Tibial nerve (tissue), 4 donors: Measurements from ENCODE around the gene SPEN. TPM values are rescaled to one million over a fixed set of nuclear protein-coding genes. Genes with fewer than 3 reads are reported as not detected.
"Not testable (repeated sequence)": the region's sequence is repeated elsewhere in the genome, so short reads cannot be mapped to it uniquely, and the experiment has no call there.

Experiments used
- DNase-seq, 2 donors: peaks; one replicate each; pipeline ENCODE4 v3.0.0-alpha.2; 2019; ENCODE audit warnings: low spot score in 2 of 2
- H3K27ac ChIP-seq, 4 donors: fragments of 200-600 bp; sonication (generic) in 3 of 4; one replicate each; pipeline ENCODE4 v1.5.1; 2017 to 2019; ENCODE audit warnings: mild to moderate bottlenecking in 1 of 4
- H3K27me3 ChIP-seq, 2 donors: fragments of 200-600 bp; sonication (generic) in 1 of 2; one replicate each; pipeline versions ENCODE4 v1.5.1 to v1.6.0; 2017 to 2019
- H3K36me3 ChIP-seq, 3 donors: fragments of 200-600 bp; sonication (generic); one replicate each; pipeline ENCODE4 v1.5.1; 2018 to 2019
- H3K4me1 ChIP-seq, 4 donors: fragments of 200-600 bp; sonication (generic) in 3 of 4; one replicate each; pipeline ENCODE4 v1.5.1; 2017 to 2019
- H3K4me3 ChIP-seq, 4 donors: fragments of 200-600 bp; sonication (generic) in 3 of 4; one replicate each; pipeline ENCODE4 v1.5.1; 2017 to 2019; ENCODE audit warnings: mild to moderate bottlenecking in 1 of 4, moderate library complexity in 1 of 4
- H3K9me3 ChIP-seq, 4 donors: fragments of 200-600 bp; sonication (generic) in 3 of 4; one replicate each; pipeline ENCODE4 v1.5.1; 2017 to 2019
- EP300 ChIP-seq, 2 donors: sonication (generic); formaldehyde crosslinking; IDR thresholded peaks; one replicate each; pipeline ENCODE4 v1.6.1; 2017; ENCODE audit warnings: antibody characterized with exemption in 2 of 2, mild to moderate bottlenecking in 1 of 2
- POLR2A ChIP-seq, 2 donors: fragments of 450-650 bp; IDR thresholded peaks; one replicate each; pipeline ENCODE4 v1.6.1; 2017; ENCODE audit warnings: antibody characterized with exemption in 2 of 2, mild to moderate bottlenecking in 2 of 2, moderate library complexity in 2 of 2
- WGBS, 2 donors: methylation state at CpG; one replicate each; pipeline ENCODE4 v1.1.5; 2018; 5-methylcytosine and 5-hydroxymethylcytosine counted together
- total RNA-seq, 4 donors: library from RNA; depleted of rRNA; stranded (reverse); fragments of >200 nt; gene quantifications; one replicate each; pipeline ENCODE4 v1.1.0, GENCODE V29; 2016
- TF ChIP-seq, protein P1 (sequence below), 5 experiments: fragments of 200-600 bp in 3 of 5; fragments of 450-650 bp in 2 of 5; sonication (generic) in 3 of 5; IDR thresholded peaks; one replicate each; pipeline ENCODE4 v1.5.1; 2016 to 2019; ENCODE audit warnings: antibody characterized with exemption in 5 of 5, mild to moderate bottlenecking in 3 of 5, moderate library complexity in 2 of 5

SPEN gene
- total RNA-seq, 4 donors from 2014 or later = 67.9 to 87.0 (median 77.8) TPM

- TF ChIP-seq, protein P1, sequence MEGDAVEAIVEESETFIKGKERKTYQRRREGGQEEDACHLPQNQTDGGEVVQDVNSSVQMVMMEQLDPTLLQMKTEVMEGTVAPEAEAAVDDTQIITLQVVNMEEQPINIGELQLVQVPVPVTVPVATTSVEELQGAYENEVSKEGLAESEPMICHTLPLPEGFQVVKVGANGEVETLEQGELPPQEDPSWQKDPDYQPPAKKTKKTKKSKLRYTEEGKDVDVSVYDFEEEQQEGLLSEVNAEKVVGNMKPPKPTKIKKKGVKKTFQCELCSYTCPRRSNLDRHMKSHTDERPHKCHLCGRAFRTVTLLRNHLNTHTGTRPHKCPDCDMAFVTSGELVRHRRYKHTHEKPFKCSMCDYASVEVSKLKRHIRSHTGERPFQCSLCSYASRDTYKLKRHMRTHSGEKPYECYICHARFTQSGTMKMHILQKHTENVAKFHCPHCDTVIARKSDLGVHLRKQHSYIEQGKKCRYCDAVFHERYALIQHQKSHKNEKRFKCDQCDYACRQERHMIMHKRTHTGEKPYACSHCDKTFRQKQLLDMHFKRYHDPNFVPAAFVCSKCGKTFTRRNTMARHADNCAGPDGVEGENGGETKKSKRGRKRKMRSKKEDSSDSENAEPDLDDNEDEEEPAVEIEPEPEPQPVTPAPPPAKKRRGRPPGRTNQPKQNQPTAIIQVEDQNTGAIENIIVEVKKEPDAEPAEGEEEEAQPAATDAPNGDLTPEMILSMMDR (IDR thresholded peaks at IDR 0.05) = no peak
- no peak for TF ChIP-seq EP300 (IDR thresholded peaks at IDR 0.05)
- TF ChIP-seq POLR2A (IDR thresholded peaks at IDR 0.05) = no peak
- no peak for DNase-seq
- Histone ChIP-seq H3K36me3 (peaks cover 3 to 88% (median 5%) of the 10 kb centered on the region in 3 donors), H3K9me3 (no peaks in the 10 kb centered on the region), H3K27me3 (no peaks in the 10 kb centered on the region), H3K4me1 (peaks cover 0 to 18% (median 3%) of the 10 kb centered on the region in 4 donors), H3K27ac (no peak overlapping the region), H3K4me3 (no peak overlapping the region)
- WGBS, 2 donors = 82 to 83% methylated on average over 11 of the region's 11 CpGs
These were observed 71.6 kb downstream of the SPEN start for GRCh38 chr1:15918962-15919715.

- Histone ChIP-seq H3K27me3 (no peaks in the 10 kb centered on the region), H3K36me3 (peaks cover 0 to 89% (median 16%) of the 10 kb centered on the region in 3 donors), H3K4me1 (peaks cover 0 to 4% (median 0%) of the 10 kb centered on the region in 4 donors), H3K4me3 (no peak overlapping the region), H3K27ac (no peak overlapping the region), H3K9me3 (no peaks in the 10 kb centered on the region)
- TF ChIP-seq EP300 (IDR thresholded peaks at IDR 0.05) (no peak), POLR2A (IDR thresholded peaks at IDR 0.05) (no peak)
- TF ChIP-seq, protein P1 (IDR thresholded peaks at IDR 0.05) = no peak
- WGBS, 2 donors = 83 to 89% methylated on average over 2 of the region's 2 CpGs
- DNase-seq = no peak
These were observed 75.7 kb downstream of the SPEN start for GRCh38 chr1:15923241-15923640.

DNA sequence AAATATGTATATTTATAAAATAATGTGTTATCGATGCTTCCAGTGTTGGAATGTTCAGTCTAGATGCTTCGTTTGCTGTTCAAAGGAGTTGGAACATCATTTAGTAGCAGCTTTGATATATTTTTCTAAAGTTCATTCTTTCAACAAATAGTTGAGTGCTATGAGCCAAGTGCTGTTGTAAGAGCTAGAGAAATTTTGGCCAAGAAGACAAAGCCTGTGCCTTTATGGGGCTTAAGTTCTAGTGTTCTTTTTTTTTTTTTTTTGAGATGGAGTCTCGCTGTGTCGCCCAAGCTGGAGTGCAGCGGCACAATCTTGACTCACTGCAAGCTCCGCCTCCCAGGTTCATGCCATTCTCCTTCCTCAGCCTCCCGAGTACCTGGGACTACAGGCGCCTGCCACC, 78.9 kb downstream of the SPEN start:
- 77 to 81% methylated on average over 8 of the region's 8 CpGs for WGBS, 2 donors
- H3K27ac ChIP-seq = not testable (repeated sequence)

DNA sequence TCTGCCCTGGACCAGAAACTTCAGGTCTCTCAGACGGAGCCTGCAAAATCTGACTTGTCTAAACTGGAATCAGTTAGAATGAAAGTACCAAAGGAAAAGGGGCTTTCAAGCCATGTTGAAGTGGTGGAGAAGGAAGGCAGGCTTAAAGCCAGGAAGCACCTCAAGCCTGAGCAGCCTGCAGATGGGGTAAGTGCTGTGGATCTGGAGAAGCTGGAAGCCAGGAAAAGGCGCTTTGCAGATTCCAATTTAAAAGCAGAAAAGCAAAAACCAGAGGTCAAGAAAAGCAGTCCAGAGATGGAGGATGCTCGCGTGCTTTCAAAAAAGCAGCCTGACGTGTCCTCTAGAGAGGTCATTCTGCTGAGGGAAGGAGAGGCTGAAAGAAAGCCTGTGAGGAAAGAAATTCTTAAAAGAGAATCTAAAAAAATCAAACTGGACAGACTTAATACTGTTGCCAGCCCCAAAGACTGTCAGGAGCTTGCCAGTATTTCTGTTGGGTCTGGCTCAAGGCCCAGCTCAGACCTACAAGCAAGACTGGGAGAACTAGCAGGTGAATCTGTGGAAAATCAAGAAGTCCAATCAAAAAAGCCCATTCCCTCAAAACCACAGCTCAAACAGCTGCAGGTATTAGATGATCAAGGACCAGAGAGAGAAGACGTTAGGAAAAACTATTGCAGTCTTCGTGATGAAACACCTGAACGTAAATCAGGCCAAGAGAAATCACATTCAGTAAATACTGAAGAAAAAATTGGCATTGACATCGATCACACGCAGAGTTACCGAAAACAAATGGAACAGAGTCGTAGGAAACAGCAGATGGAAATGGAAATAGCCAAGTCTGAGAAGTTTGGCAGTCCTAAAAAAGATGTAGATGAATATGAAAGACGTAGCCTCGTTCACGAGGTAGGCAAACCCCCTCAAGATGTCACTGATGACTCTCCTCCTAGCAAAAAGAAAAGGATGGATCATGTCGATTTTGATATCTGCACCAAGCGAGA, 81.8 kb downstream of the SPEN start:
- Histone ChIP-seq H3K27ac (no peak overlapping the region), H3K27me3 (no peaks in the 10 kb centered on the region), H3K4me3 (no peak overlapping the region), H3K36me3 (peaks cover 4 to 93% (median 28%) of the 10 kb centered on the region in 3 donors), H3K9me3 (no peaks in the 10 kb centered on the region), H3K4me1 (peaks cover 0 to 8% (median 0%) of the 10 kb centered on the region in 4 donors)
- TF ChIP-seq EP300 (IDR thresholded peaks at IDR 0.05) (no peak), POLR2A (IDR thresholded peaks at IDR 0.05) (no peak)
- TF ChIP-seq, protein P1 (IDR thresholded peaks at IDR 0.05) = no peak
- DNase-seq = no peak
- 89 to 93% methylated on average over 17 of the region's 17 CpGs for WGBS, 2 donors

More for the DNA sequence above, 78.9 kb downstream of the SPEN start:
- not testable (repeated sequence) for H3K4me3 ChIP-seq, H3K9me3 ChIP-seq, DNase-seq, H3K27me3 ChIP-seq, H3K4me1 ChIP-seq
- peaks cover 4 to 93% (median 26%) of the 10 kb centered on the region in 3 donors for H3K36me3 ChIP-seq

DNA sequence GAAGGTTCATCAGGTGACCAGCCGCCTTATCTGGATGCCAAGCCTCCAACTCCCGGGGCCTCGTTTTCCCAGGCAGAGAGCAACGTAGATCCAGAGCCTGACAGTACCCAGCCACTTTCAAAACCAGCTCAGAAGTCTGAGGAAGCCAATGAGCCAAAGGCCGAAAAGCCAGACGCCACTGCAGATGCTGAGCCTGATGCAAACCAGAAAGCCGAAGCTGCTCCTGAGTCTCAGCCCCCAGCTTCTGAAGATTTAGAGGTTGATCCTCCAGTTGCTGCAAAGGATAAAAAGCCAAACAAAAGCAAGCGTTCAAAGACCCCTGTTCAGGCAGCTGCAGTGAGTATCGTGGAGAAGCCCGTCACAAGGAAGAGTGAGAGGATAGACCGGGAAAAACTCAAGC, 83.9 kb downstream of the SPEN start:
- H3K9me3 ChIP-seq = no peaks in the 10 kb centered on the region
- H3K4me1 ChIP-seq = peaks cover 0 to 4% (median 0%) of the 10 kb centered on the region in 4 donors
- no peak for DNase-seq
- WGBS, 2 donors = 91 to 95% methylated on average over 11 of the region's 11 CpGs
- H3K36me3 ChIP-seq = peaks cover 4 to 94% (median 38%) of the 10 kb centered on the region in 3 donors
- H3K27ac ChIP-seq = no peak overlapping the region
- H3K4me3 ChIP-seq = no peak overlapping the region
- H3K27me3 ChIP-seq = no peaks in the 10 kb centered on the region
- TF ChIP-seq EP300 (IDR thresholded peaks at IDR 0.05) (no peak), POLR2A (IDR thresholded peaks at IDR 0.05) (no peak)
- TF ChIP-seq, protein P1 (IDR thresholded peaks at IDR 0.05) = no peak
